Mucosa of descending colon (tissue), 3 donors: ENCODE measurements around the gene UNC13B. TPM values are rescaled to one million over a fixed set of nuclear protein-coding genes. Genes with fewer than 3 reads are reported as not detected.
A peak's percentile ranks its signal among the peaks of the same experiment; 100 is the strongest.
"Not testable (repeated sequence)": the region's sequence is repeated elsewhere in the genome, so short reads cannot be mapped to it uniquely, and the experiment has no call there.

Source experiments
- ATAC-seq: fragments of 200-7000 bp; cut with Tn5 transposase; one replicate; pipeline ENCODE4 v1.9.1; 2020; ENCODE audit warnings: mild to moderate bottlenecking, moderate library complexity
- DNase-seq, 3 donors: peaks; one replicate each; pipeline ENCODE4 v3.0.0-alpha.2; 2020
- H3K36me3 ChIP-seq: fragments of 200-600 bp; one replicate; pipeline ENCODE4 v1.8.0; 2021; ENCODE audit warnings: low read depth, mild to moderate bottlenecking
- H3K4me1 ChIP-seq: fragments of 200-600 bp; one replicate; pipeline ENCODE4 v1.8.0; 2021; ENCODE audit warnings: low read depth, mild to moderate bottlenecking
- H3K4me3 ChIP-seq: fragments of 200-600 bp; one replicate; pipeline ENCODE4 v1.8.0; 2021; ENCODE audit warnings: mild to moderate bottlenecking
- H3K9me3 ChIP-seq: fragments of 200-600 bp; one replicate; pipeline ENCODE4 v1.8.0; 2021; ENCODE audit warnings: mild to moderate bottlenecking
- intact Hi-C, 2 donors: fragments of 100-400 bp; cut with DNase I in 1 of 2; cut with micrococcal nuclease in 1 of 2; formaldehyde crosslinking; loops; one replicate each; pipeline versions ENCODE4 v1.11.0 to v1.11.1; 2022; cut with DNase I, micrococcal nuclease
- total RNA-seq, 3 donors: library from RNA; stranded (reverse); fragmentation: NEBNext Ultra II Directional in 2 of 3; extraction: Animal tissue kit (Norgen Biotek cat#: 25700) in 2 of 3; gene quantifications; one replicate each; pipeline versions ENCODE4 v1.2.1 to v1.2.4, GENCODE V29; 2021 to 2023
- TF ChIP-seq, protein P1 (sequence below): fragments of 200-600 bp; IDR thresholded peaks from one replicate; pipeline ENCODE4 v1.8.0; 2022; ENCODE audit warnings: antibody characterized with exemption, mild to moderate bottlenecking
- donor health status: DM: no; HTN: no; CAD: no; lungs with moderate emphysema.
- donor health status: DM: no; HTN: no; CAD: no.
- donor health status: DM: no; HTN: yes; CAD: no.

Gene UNC13B
- total RNA-seq, 3 donors from 2014 or later: 42.9 to 68.2 (median 50.9) TPM

DNA sequence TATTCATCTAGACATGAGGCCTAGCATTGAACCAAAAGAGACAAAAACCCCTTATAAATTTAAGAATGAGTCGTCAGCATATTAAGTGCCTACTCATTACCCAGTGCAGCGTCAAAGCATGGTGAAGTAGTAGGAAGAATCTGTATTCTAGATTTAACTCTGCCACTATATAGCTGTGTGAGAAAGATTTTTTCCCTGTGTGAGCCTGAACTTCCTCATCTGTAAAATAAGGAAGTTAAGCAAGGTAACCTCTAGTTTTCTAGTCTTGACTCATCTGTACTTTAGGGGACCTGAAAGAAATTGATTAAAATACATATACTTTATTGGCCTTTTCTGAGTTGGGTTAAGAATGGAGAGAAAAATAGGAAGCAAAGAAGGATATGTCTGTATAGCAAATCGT lies 246.0 kb downstream of the UNC13B start:
- Histone ChIP-seq H3K9me3 (no peaks in the 10 kb centered on the region), H3K4me1 (no peaks in the 10 kb centered on the region), H3K4me3 (no peak overlapping the region), H3K36me3 (peaks cover under 1% of the 10 kb centered on the region)
- DNase-seq (no peak), ATAC-seq (no peak)
- TF ChIP-seq, protein P1, sequence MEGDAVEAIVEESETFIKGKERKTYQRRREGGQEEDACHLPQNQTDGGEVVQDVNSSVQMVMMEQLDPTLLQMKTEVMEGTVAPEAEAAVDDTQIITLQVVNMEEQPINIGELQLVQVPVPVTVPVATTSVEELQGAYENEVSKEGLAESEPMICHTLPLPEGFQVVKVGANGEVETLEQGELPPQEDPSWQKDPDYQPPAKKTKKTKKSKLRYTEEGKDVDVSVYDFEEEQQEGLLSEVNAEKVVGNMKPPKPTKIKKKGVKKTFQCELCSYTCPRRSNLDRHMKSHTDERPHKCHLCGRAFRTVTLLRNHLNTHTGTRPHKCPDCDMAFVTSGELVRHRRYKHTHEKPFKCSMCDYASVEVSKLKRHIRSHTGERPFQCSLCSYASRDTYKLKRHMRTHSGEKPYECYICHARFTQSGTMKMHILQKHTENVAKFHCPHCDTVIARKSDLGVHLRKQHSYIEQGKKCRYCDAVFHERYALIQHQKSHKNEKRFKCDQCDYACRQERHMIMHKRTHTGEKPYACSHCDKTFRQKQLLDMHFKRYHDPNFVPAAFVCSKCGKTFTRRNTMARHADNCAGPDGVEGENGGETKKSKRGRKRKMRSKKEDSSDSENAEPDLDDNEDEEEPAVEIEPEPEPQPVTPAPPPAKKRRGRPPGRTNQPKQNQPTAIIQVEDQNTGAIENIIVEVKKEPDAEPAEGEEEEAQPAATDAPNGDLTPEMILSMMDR: no peak
- intact Hi-C loops: no loop called here

DNA sequence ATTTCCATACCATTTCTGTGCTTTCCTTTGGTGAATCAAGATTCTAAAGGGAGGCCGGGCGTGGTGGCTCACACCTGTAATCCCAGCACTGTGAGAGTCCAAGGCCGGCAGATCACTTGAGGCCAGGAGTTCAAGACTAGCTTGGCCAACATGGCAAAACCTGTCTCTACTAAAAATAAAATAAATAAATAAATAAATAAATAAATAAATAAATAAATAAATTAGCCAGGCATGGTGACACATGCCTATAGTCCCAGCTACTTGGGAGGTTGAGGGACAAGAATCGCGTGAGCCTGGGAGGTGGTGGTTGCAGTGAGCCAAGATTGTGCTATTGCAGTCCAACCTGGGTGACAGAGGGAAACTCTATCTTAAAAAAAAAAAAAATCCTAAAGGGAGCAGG lies 247.6 kb downstream of the UNC13B start:
- intact Hi-C loops, H3K36me3 ChIP-seq, H3K4me3 ChIP-seq, DNase-seq, ATAC-seq, H3K4me1 ChIP-seq, H3K9me3 ChIP-seq: not testable (repeated sequence)

DNA sequence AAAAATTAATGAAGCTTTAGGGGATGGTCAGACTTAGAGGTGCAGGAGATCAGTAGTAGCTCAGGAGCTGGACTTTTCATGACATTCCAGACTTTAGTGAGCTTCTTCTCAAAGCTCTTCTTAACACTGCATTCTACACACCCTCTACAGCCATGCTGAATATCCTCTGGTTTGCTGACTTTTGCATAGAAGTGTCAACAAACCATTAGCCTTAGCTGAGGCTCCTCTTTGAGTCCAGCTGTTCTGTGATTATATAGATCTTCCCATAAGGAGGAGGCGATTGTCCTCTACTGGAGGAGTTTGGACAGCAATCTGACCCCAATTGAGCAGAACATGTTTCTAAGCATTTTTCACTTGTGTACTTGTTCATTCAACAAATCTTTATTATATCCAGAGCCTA lies 253.1 kb downstream of the UNC13B start:
- no peaks in the 10 kb centered on the region for H3K36me3 ChIP-seq
- TF ChIP-seq, protein P1: no peak
- no peak overlapping the region for H3K4me3 ChIP-seq
- H3K9me3 ChIP-seq: no peaks in the 10 kb centered on the region
- ATAC-seq (no peak), DNase-seq (no peak)
- intact Hi-C loops: no loop called here
- H3K4me1 ChIP-seq: no peaks in the 10 kb centered on the region

DNA sequence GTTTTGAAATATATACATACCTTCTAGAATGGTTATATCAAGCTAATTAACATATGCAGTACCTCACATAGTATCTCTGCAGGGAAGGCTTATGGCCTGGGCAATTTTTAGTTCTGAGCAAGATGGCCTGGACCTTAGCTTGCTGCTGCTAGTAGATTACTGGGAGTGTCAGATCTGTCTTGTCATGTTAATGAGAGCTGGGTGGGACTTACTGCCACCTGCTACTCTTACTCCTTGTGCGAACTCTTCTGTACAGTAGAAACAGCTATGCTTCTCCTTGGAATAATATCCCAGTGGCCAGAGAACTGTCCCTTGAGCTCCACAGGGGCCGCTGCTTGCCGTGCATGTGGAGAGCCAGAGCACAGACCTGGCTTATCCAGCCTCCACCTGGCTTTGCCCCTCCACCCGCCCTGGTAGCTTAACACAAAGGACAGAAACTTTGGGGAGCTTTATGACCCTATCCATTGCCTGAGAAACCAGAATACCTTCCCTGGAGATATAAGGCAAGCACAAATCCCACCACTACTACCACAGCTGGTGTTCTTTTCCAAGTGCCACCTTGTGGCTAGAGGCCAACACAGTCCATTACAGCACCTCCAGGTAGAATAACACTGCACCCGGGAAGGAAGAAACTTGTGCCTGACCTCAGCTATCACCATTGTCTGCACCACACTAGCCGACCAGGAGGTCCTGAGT lies 253.7 kb downstream of the UNC13B start:
- peak; percentile 28 for ATAC-seq
- DNase-seq: no peak
- Histone ChIP-seq H3K4me3 (no peak overlapping the region), H3K9me3 (no peaks in the 10 kb centered on the region), H3K4me1 (no peaks in the 10 kb centered on the region), H3K36me3 (no peaks in the 10 kb centered on the region)
- TF ChIP-seq, protein P1: no peak
- intact Hi-C loops: no loop called here

DNA sequence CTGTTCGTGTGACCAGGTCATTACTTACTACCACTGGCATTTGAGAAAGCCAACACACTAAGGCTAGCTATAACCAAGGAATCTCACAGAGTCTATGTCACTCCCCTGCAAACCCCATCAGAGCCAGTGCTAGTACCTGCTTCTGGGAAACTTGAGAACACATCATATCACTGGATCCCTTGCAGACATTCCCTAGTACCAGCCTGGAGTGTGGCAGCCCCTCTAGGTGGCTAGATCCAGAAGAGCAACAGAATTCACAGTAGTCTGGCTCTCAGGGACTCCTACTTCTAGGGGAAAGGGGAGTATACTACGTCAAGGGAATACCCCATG lies 254.3 kb downstream of the UNC13B start:
- Histone ChIP-seq H3K4me1 (no peaks in the 10 kb centered on the region), H3K4me3 (no peak overlapping the region), H3K9me3 (no peaks in the 10 kb centered on the region), H3K36me3 (no peaks in the 10 kb centered on the region)
- DNase-seq (no peak), ATAC-seq (no peak)
- intact Hi-C loops: no loop called here
- TF ChIP-seq, protein P1: no peak

DNA sequence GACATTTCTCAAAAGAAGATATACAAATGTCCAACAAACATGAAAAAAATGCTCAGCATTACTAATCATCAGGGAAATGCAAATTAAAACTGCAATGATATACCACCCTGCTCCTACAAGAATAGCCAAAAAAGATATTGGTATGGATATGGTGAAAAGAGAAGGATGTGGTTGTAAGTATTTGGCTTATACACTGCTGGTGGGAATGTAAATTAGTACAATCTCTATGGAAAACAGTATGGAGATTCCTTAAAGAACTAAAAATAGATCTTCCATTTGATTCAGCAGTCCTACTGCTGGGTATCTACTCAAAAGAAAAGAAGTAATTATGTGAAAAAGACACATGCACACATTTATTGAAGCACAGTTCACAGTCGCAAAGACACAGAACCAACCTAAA lies 260.5 kb downstream of the UNC13B start:
- Histone ChIP-seq H3K36me3 (no peaks in the 10 kb centered on the region), H3K9me3 (no peaks in the 10 kb centered on the region), H3K4me1 (no peaks in the 10 kb centered on the region), H3K4me3 (no peak overlapping the region)
- ATAC-seq (no peak), DNase-seq (no peak)
- TF ChIP-seq, protein P1: no peak
- intact Hi-C loops: no loop called here
